C4-2B (cell line): ENCODE data around the gene RGCC.

Experiments used
- ZFX ChIP-seq: fragments of 450-650 bp; IDR thresholded peaks from 2 replicates; pipeline ENCODE4 v1.6.1; 2017
- TF ChIP-seq, protein P1 (sequence below): fragments of 450-650 bp; conservative IDR thresholded peaks from 2 replicates; pipeline ENCODE4 v1.5.1; 2017; ENCODE audit warnings: mild to moderate bottlenecking

DNA sequence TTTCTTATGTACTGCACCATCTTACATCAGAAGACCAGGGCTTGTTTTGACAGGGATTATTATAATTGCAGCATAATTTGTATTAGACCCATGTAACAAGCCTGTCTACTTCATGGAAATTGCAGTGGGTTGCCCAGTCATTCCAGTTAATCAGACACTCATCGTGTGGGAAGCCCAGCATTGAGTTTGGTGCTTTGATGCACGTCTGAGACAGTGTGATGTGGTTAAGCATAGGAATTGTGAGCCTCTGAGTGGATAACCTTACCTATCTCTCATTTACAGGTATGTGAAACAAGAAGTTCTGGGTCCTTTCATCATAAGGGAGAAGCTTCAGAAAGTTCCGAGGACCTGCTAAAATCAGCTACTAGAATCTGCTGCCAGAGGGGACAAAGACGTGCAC is 12.8 kb downstream of the RGCC start:
- TF ChIP-seq, protein P1, sequence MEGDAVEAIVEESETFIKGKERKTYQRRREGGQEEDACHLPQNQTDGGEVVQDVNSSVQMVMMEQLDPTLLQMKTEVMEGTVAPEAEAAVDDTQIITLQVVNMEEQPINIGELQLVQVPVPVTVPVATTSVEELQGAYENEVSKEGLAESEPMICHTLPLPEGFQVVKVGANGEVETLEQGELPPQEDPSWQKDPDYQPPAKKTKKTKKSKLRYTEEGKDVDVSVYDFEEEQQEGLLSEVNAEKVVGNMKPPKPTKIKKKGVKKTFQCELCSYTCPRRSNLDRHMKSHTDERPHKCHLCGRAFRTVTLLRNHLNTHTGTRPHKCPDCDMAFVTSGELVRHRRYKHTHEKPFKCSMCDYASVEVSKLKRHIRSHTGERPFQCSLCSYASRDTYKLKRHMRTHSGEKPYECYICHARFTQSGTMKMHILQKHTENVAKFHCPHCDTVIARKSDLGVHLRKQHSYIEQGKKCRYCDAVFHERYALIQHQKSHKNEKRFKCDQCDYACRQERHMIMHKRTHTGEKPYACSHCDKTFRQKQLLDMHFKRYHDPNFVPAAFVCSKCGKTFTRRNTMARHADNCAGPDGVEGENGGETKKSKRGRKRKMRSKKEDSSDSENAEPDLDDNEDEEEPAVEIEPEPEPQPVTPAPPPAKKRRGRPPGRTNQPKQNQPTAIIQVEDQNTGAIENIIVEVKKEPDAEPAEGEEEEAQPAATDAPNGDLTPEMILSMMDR, result no peak
- TF ChIP-seq ZFX, result no peak
